ENCODE measurements around the gene EPB41L4A. TPM values are rescaled to one million over a fixed set of nuclear protein-coding genes. Genes with fewer than 3 reads are reported as not detected.

The EPB41L4A gene
- total and polyA plus RNA-seq, 2 donors (not counting 3 experiments of a cell fraction or from before 2014, with no cell fraction given), result 6.0 to 17.9 TPM

- ChIA-PET POLR2A (no interaction called here), CTCF (no interaction called here)
- no TSS peak for BruUV-seq (replicated peaks)
- Histone ChIP-seq H3K36me3 (ENCODE audit: control insufficient read depth in 2 of 2, extremely low read depth in 1 of 2, insufficient read depth in 2 of 2, low read length in 2 of 2) (peaks cover 0 to 3% of the 10 kb centered on the region in 2 experiments), H3K9me1 (replicated peaks; ENCODE audit: control insufficient read depth, extremely low read depth, insufficient read depth, low read length) (no peaks in the 10 kb centered on the region), H3K9me3 (replicated peaks; ENCODE audit: control insufficient read depth, insufficient read depth, low read length) (no peaks in the 10 kb centered on the region), H3K27ac (ENCODE audit: insufficient read depth, low read depth, low read length) (no peak overlapping the region), H4K20me1 (replicated peaks; ENCODE audit: control insufficient read depth, extremely low read depth, insufficient read depth, low read length) (no peaks in the 10 kb centered on the region), H3K4me1 (ENCODE audit: control insufficient read depth, extremely low read depth, insufficient read depth, low read length) (no peaks in the 10 kb centered on the region), H3K79me2 (ENCODE audit: control insufficient read depth, insufficient read depth, low read length) (no peaks in the 10 kb centered on the region), H3K27me3 (ENCODE audit: control insufficient read depth in 2 of 2, insufficient read depth in 2 of 2, low read length in 2 of 2) (no peaks in the 10 kb centered on the region), H2AFZ (ENCODE audit: low read depth, low read length) (no peak overlapping the region), H3K4me2 (ENCODE audit: insufficient read depth, low read length) (no peak overlapping the region), H3K4me3 (replicated peaks in 1 of 3; ENCODE audit: insufficient read depth in 1 of 3, low read depth in 1 of 3, low read length in 3 of 3) (no peak overlapping the region), H3K9ac (replicated peaks; ENCODE audit: extremely low read depth, insufficient read depth, low read length) (no peak overlapping the region)
- TF ChIP-seq MYC (IDR thresholded peaks at IDR 0.05; ENCODE audit: low read depth, low read length) (no peak), FOS (IDR thresholded peaks at IDR 0.05; ENCODE audit: borderline replicate concordance, insufficient read depth, low read length) (no peak), POLR2AphosphoS5 (IDR thresholded peaks at IDR 0.05; ENCODE audit: insufficient read depth, low read depth, low read length) (no peak), POLR2A (IDR thresholded peaks at IDR 0.05; ENCODE audit: low read depth, low read length) (no peak), JUN (IDR thresholded peaks at IDR 0.05; ENCODE audit: borderline replicate concordance, insufficient read depth, insufficient read length, low read depth) (no peak), GATA2 (IDR thresholded peaks at IDR 0.05; ENCODE audit: insufficient read depth, insufficient read length, low read depth, low read length) (no peak), MAX (IDR thresholded peaks at IDR 0.05; ENCODE audit: insufficient read depth, insufficient read length) (no peak), CTCF (IDR thresholded peaks at IDR 0.05; ENCODE audit: extremely low read depth in 1 of 2, insufficient read depth in 1 of 2, low read depth in 1 of 2, low read length in 2 of 2) (no peak), EZH2 (IDR thresholded peaks at IDR 0.05; ENCODE audit: borderline replicate concordance, low read depth, low read length, severe bottlenecking) (no peak)
- intact Hi-C loops (cut with micrococcal nuclease), result no loop called here
- dilution Hi-C loops (cut with MboI; ENCODE audit: extremely low pct_ligation_motif_present, low sequenced_read_pairs), result no loop called here
- no peak for DNase-seq (ENCODE audit: low read depth, low spot score)
- no peak for FAIRE-seq
Measured at GRCh38 chr5:112192866-112193265, 226.2 kb downstream of the EPB41L4A start.
